GM18858 (cell line): ENCODE measurements around the gene DCDC2C.
"Not testable (repeated sequence)": the region's sequence is repeated elsewhere in the genome, so short reads cannot be mapped to it uniquely, and the experiment has no call there.

Experiments
- ATAC-seq: cut with Tn5 transposase; IDR thresholded peaks from one replicate; pipeline ENCODE4 v1.9.1; 2021; ENCODE audit not compliant: unreplicated experiment

The DCDC2C gene

DNA sequence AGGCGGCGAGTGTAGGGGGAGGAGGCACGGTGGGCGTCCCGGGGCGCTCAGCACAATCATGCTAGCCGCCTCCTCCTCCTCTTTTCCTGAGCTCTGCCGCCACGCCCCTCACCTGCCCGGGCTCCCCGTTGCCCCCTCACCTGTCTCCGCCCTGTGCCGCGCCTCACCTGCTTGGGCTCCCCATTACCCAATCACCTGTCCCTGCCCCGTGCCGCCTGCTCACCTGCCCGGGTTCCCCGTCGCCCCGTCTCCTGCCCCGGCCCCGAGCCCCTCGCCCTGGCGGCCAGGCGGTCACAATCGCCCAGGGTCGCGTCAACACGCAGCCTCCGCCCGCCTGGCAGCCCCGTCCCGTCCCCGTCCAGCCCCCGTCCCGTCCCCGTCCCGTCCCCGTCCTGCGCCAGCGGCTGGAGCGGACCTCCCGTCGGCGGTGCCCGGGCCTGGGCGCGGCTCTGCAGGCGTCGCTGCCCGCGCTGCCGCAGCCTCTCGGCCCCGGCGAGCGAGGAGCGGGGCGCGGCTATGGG is at the start of gene DCDC2C:
DCDC2C (plus strand) TSS at position 340 of the 521 bp plus-strand sequence; CDS start at position 517, 177 bp downstream.
- no peak for ATAC-seq

- ATAC-seq, result no peak
Observed at GRCh38 chr2:3654011-3654410, 49.4 kb upstream of the DCDC2C start.

DNA sequence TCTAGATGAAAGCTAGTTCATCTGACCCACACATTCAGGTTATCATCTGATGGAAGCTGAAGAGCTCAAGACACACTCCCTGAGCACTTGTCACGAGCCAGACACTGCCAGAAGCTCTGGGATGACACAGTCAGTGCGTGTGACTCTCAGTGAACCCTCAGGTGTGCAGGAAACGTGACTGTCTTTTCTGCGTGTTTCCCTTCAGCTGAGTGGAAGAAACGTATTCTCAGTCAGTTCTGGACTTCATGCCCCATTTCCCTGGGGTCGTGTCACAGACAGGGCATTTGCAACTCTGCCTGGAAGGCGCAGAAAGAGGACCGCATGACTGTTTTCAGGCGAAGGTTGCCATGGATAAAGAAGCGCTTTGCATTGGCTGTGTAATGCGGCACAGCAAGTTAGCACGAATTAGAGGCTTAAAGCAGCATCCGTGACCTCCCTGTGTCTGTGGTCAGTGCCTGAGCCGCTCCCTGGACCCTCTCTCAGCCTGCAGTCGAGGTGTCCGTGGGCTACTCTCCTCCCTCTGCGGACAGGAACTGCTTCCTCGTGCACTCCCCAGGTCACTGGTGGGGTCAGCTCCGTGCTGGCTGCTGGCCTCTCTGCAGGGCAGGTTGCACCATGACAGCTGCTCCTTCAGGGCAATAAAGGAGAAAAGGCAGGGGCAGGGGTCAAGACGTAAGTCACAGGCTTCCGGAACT is 48.7 kb upstream of the DCDC2C start:
- no peak for ATAC-seq

GRCh38 chr2:3655871-3656761 is 47.3 kb upstream of the DCDC2C start:
- no peak for ATAC-seq

DNA sequence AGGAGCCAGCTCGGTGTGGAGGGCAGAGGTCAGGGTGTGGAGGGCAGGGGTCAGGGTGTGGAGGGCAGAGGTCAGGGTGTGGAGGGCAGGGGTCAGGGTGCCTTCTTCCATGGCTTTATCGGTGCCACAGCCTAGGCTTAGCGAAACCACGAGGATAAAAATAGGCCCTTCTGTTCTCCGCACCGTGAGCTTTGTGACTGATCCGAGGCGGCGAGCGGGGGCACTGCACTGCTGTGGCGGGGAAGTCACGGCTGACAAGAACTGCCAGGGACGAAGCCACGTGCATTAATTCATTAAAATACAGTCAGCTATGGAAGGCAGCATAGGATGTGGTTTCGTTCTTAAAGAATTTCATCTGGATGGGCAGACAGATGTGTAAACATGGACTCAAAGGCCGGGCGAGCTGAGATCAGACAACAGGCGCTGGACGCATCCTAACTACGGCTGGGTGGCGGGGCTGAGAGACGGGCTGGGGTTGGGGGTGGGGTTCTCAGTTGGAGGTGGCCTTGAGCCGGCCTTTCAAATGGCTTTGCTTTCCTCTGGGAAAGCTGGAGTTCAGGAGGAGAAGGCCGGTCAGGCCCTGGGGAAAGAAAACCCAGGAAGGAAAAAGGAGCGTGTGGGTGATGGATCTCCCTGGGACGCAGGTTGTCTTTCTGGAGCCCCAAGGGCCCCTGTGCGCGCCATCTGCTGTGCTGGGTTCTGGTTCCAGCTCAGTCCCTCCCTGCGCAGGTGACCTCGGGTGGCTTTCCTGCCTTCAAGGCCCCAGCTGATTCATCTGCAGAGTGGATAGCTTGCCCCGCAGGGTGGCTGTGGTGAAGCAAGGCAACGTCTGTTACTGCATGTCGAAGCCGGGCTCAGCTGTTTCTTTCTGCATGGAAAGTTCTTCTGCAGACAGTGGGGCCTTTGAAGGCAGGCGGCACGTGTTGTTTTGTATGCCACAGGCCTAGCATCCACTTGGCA is 46.3 kb upstream of the DCDC2C start:
- ATAC-seq, result no peak

DNA sequence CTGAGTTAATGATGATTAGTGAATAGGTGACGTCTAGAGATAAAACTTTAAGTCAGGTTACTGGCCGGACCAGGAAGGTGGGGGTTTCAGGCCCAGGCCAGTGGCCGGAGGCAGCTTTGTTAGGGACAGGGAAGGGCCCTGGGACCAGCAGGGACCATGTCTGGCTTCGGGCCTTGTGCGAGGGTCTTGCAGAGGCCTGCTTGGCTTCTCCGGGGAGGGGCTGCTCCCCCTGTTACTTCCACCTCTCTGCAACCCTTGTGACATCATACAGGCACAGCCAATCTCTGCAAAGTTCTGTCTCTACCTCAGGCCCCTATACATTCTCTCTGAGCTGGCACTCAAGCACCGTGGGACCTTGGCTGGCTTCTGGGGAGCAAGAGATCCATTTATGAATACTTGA is 45.5 kb upstream of the DCDC2C start, which contains the start of gene ALLC:
ALLC (plus strand) TSS at position 320 of the 400 bp plus-strand sequence. CDS start 12,958 bp downstream, outside the sequence.
- ATAC-seq, result no peak

- no peak for ATAC-seq
Observed at GRCh38 chr2:3659447-3660432, 43.6 kb upstream of the DCDC2C start.

- not testable (repeated sequence) for ATAC-seq
Observed at GRCh38 chr2:3660640-3661039, 42.7 kb upstream of the DCDC2C start.

DNA sequence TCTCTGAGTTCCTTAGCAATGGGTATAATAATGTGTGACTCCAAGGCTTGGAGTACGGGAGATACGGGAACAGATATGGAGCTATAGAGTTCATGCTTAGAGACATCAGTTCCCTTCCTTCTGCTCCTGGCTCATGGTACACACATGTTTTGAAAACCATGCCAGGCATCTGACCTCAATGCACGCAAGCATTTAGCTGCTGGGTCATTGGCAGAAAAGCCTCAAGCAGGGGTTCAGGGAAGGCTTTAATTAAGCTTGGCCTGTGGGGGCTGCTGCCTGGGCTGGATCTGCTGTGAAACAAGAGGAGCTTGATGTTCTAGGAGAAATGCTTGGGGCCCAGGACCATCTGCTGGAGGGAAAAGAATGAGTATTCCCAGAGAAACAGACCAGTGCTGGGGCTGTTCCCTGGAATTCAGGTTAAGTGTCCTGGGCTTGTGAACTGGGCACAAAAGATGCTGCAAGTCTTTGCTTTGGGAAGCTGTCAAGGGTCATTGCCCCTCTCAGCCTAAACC is 42.2 kb upstream of the DCDC2C start:
- no peak for ATAC-seq

DNA sequence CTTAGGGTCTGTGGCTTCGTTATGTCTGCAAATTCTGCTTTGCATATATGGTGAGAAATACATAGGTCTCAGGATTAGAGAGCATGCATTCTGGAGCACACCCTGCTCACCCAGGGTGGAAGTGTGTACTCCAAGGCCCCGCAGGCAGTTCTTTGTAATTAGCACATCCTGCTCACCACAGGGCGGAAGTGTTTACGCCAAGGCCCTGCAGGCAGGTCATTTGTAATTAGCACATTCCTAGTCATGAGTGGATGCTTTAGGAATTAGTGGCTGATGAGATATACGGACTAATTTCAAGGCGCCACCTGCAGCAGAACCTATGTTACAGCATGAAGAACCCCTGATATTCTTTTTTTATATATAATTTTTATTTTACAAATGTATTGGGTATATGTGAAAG is 41.1 kb upstream of the DCDC2C start:
- no peak for ATAC-seq

GRCh38 chr2:3664118-3664517 is 39.3 kb upstream of the DCDC2C start:
- ATAC-seq, result no peak

DNA sequence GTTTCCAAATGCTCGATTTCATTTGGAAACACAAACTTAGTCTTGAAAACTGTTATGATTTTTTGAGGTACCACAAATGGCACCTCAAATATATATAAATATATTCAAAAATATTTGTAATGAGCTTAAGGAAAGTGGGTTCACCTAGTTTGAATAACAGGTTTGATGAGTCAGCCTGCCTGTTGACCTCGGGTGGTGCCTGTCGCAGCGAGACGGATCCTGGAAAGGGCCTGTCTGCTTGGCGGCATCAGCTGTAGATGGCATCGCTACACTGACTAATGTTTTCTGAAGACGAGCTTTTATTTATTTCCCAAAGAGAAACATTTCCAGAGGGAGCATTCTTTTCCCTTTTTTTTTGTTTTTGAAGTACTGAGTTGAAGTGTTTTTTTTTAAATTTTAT is 38.5 kb upstream of the DCDC2C start:
- ATAC-seq, result no peak

DNA sequence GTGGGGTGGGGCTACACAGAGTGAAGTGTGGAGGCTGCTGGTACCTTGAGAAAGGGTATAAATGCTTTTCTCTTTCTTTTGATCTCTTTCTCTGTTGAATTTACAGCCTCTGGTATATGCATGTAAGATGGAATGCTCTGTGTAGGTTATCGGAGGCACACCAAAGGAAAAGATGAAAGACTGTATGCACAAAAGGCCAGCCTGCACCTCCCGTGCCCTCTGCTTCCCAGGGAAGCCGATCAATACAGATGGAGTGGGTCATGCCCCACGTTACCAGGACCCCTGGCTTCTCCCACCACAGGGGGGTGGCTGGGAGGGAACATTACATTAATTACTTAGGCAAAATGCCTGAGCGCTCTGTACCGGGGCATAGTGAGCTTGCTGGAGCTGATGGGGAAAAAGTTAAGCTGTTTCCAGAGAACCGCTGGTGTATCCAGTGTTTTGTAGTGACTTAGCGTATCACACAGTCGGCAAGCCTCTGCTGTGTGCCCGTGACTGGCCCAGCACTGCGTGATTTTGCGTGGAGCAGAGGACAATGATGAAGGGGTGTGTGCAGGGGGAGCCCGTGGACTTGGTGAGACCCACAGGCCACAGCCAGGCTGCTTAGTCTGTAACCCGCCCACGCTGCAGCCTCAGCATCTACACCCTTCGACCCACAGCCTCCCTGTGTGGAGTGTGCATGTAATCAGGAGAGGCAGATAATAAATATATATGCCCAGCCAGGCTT is 37.3 kb upstream of the DCDC2C start:
- no peak for ATAC-seq

GRCh38 chr2:3666613-3666975 is 36.8 kb upstream of the DCDC2C start:
- no peak for ATAC-seq

- ATAC-seq, result no peak
Observed at GRCh38 chr2:3667151-3667631, 36.2 kb upstream of the DCDC2C start.

DNA sequence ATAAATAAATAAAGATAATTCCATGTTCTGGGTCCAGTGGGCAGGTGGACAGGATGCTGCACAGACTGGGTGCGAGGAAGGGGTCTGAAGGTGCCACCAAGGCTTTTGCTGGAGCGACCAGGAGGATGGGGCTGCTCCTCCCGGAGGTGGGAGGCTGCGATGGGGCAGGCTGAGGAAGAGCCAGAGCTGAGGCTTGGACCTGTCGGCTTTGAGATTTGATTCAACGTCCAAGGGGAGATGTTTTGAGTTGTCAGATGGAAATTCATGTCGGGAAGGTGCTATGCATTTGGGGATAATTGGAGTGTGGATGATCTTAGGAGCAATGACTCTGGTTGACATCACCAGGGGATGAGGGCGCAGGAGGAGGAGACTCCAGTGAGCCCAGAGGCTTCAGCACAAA is 33.7 kb upstream of the DCDC2C start:
- ATAC-seq, result no peak

- ATAC-seq, result no peak
Observed at GRCh38 chr2:3670376-3670775, 33.0 kb upstream of the DCDC2C start.

DNA sequence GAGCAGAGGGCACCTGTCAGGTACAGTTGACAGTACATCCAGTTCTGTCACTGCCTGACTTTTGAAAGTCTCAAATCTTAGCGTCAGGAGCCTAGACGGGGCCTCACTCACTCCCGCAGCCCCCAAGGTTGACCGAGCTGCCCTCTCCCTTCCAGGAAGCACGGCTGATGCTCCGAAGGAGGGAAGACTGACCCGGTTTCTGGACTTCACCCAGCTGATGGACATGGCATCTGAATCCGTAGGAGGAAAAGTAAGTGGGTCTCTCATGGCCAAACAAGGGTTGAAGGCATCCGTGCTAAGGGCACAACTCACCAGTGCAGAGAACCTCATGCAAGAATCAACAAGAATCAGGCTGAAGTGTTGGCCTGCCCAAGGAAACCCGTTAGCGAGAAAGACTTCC is 32.4 kb upstream of the DCDC2C start:
- ATAC-seq, result no peak
